HK-2 (cell line): ENCODE data around the gene ASAP2.
"Not testable (repeated sequence)": the region's sequence is repeated elsewhere in the genome, so short reads cannot be mapped to it uniquely, and the experiment has no call there.

Experiments
- DNase-seq: peaks from one replicate; pipeline ENCODE4 v3.0.0-alpha.2; 2018; ENCODE audit not compliant: unreplicated experiment

The ASAP2 gene

GRCh38 chr2:9251154-9252001 lies 44.8 kb downstream of the ASAP2 start:
- DNase-seq, result peak; percentile 47

- no peak for DNase-seq
These were observed 45.4 kb downstream of the ASAP2 start for GRCh38 chr2:9252002-9252357.

- no peak for DNase-seq
These were observed 48.8 kb downstream of the ASAP2 start for GRCh38 chr2:9255416-9255815.

- DNase-seq, result no peak
These were observed 49.5 kb downstream of the ASAP2 start for GRCh38 chr2:9256147-9256546.

GRCh38 chr2:9256570-9257043 lies 50.0 kb downstream of the ASAP2 start:
- no peak for DNase-seq

GRCh38 chr2:9258501-9258900 lies 51.9 kb downstream of the ASAP2 start:
- DNase-seq, result no peak

GRCh38 chr2:9258953-9259399 lies 52.4 kb downstream of the ASAP2 start:
- no peak for DNase-seq

GRCh38 chr2:9260464-9260918 lies 53.9 kb downstream of the ASAP2 start:
- DNase-seq, result no peak

- DNase-seq, result no peak
These were observed 54.7 kb downstream of the ASAP2 start for GRCh38 chr2:9261231-9261883.

GRCh38 chr2:9262671-9263171 lies 56.1 kb downstream of the ASAP2 start:
- no peak for DNase-seq

- no peak for DNase-seq
These were observed 56.8 kb downstream of the ASAP2 start for GRCh38 chr2:9263428-9263827.

GRCh38 chr2:9264301-9264700 lies 57.7 kb downstream of the ASAP2 start:
- no peak for DNase-seq

GRCh38 chr2:9266711-9267110 lies 60.1 kb downstream of the ASAP2 start:
- no peak for DNase-seq

- DNase-seq, result not testable (repeated sequence)
These were observed 60.7 kb downstream of the ASAP2 start for GRCh38 chr2:9267286-9267685.

- DNase-seq, result no peak
These were observed 61.9 kb downstream of the ASAP2 start for GRCh38 chr2:9268301-9269080.

- no peak for DNase-seq
These were observed 62.7 kb downstream of the ASAP2 start for GRCh38 chr2:9269295-9269694.

- DNase-seq, result no peak
These were observed 63.2 kb downstream of the ASAP2 start for GRCh38 chr2:9269695-9270360.

GRCh38 chr2:9271091-9271490 lies 64.5 kb downstream of the ASAP2 start:
- no peak for DNase-seq

GRCh38 chr2:9271691-9272090 lies 65.1 kb downstream of the ASAP2 start:
- DNase-seq, result no peak

GRCh38 chr2:9273486-9274130 lies 67.0 kb downstream of the ASAP2 start:
- no peak for DNase-seq
